ENCODE measurements around the gene KIF3A.

- TF ChIP-seq CTCF (IDR thresholded peaks at IDR 0.05) (no peak), POLR2AphosphoS5 (IDR thresholded peaks at IDR 0.05) (no peak)
Measured at GRCh38 chr5:132733499-132734148, 3.7 kb downstream of the KIF3A start.
